Small intestine (tissue), 7 donors: Measurements from ENCODE around the gene AUTS2. TPM values are rescaled to one million over a fixed set of nuclear protein-coding genes. Genes with fewer than 3 reads are reported as not detected.

Source experiments
- DNase-seq, 2 donors: peaks; one replicate each; pipeline versions ENCODE4 v3.0.0 to v3.0.0-alpha.2; 2013
- FAIRE-seq: peaks from 2 replicates; lab custom pipeline; 2012; peaks lifted over from hg19 to GRCh38; lab: Jason Lieb, UNC
- H3K27ac ChIP-seq, 3 donors: one replicate each; pipeline ENCODE4 v1.5.1; 2013; ENCODE audit warnings: low read length in 2 of 3, mild to moderate bottlenecking in 2 of 3, control low read depth in 1 of 3, inconsistent platforms in 1 of 3, low read depth in 1 of 3, moderate library complexity in 1 of 3
- H3K27me3 ChIP-seq, 3 donors: one replicate each; pipeline ENCODE4 v1.6.1; 2013; ENCODE audit warnings: low read length in 3 of 3, inconsistent platforms in 1 of 3; ENCODE audit not compliant: control insufficient read depth in 3 of 3, insufficient read depth in 3 of 3
- H3K36me3 ChIP-seq, 3 donors: one replicate each; pipeline ENCODE4 v1.6.1; 2013; ENCODE audit warnings: low read length in 3 of 3, inconsistent platforms in 1 of 3, low read depth in 1 of 3, mild to moderate bottlenecking in 1 of 3, moderate library complexity in 1 of 3; ENCODE audit not compliant: control insufficient read depth in 3 of 3, insufficient read depth in 2 of 3
- H3K4me1 ChIP-seq, 3 donors: one replicate each; pipeline ENCODE4 v1.6.1; 2013; ENCODE audit warnings: low read length in 2 of 3, inconsistent platforms in 1 of 3, low read depth in 1 of 3, mild to moderate bottlenecking in 1 of 3, moderate library complexity in 1 of 3; ENCODE audit not compliant: control insufficient read depth in 3 of 3, insufficient read depth in 2 of 3
- H3K4me3 ChIP-seq, 3 donors: one replicate each; pipeline ENCODE4 v1.5.1; 2013; ENCODE audit warnings: low read length in 3 of 3, control low read depth in 1 of 3, inconsistent platforms in 1 of 3, low read depth in 1 of 3, mild to moderate bottlenecking in 1 of 3, moderate library complexity in 1 of 3
- H3K9me3 ChIP-seq, 2 donors: one replicate each; pipeline ENCODE4 v1.6.1; 2013; ENCODE audit warnings: low read depth in 1 of 2, low read length in 1 of 2; ENCODE audit not compliant: control insufficient read depth in 2 of 2, insufficient read depth in 1 of 2
- WGBS, 3 donors: extraction: QIAGEN DNeasy Blood & Tissue Kit; methylation state at CpG; one replicate each; pipeline ENCODE4 v1.1.7; 2013; 5-methylcytosine and 5-hydroxymethylcytosine counted together
- polyA plus RNA-seq, 4 donors: library from polyadenylated mRNA; stranded (reverse) in 3 of 4; unstranded in 1 of 4; fragments of 200-250 nt in 3 of 4; fragments of 120-200 nt in 1 of 4; gene quantifications; one replicate each; pipeline versions ENCODE4 v1.2.1 to v1.2.3, GENCODE V29; 2013
- donor health status: healthy with polysubstance abuse.
- donor health status: control.
- donor health status: control.
- donor health status: Bipolar disorder and iron deficiency.
- donor health status: healthy.

AUTS2 gene
- polyA plus RNA-seq, 4 donors, result 4.9 to 43.5 (median 13.6) TPM

- Histone ChIP-seq H3K4me1 (no peaks in the 10 kb centered on the region), H3K4me3 (no peak overlapping the region), H3K27ac (no peak overlapping the region), H3K27me3 (peaks cover 0 to 2% (median 0%) of the 10 kb centered on the region in 3 donors), H3K9me3 (peaks cover 0 to 4% of the 10 kb centered on the region in 2 donors), H3K36me3 (no peaks in the 10 kb centered on the region)
- FAIRE-seq (no peak), DNase-seq (no peak)
- 90 to 97% (median 95%) methylated on average over 1 of the region's 1 CpG for WGBS, 3 donors
Measured at GRCh38 chr7:69693042-69693441, 94.8 kb downstream of the AUTS2 start.

- H3K36me3 ChIP-seq, result no peaks in the 10 kb centered on the region
- no peak overlapping the region for H3K27ac ChIP-seq
- peaks cover 0 to 2% (median 0%) of the 10 kb centered on the region in 3 donors for H3K27me3 ChIP-seq
- FAIRE-seq, result no peak
- WGBS, 3 donors, result 60 to 72% (median 71%) methylated on average over 7 of the region's 7 CpGs
- no peak for DNase-seq
- no peaks in the 10 kb centered on the region for H3K4me1 ChIP-seq
- H3K4me3 ChIP-seq, result no peak overlapping the region
- H3K9me3 ChIP-seq, result peaks cover 0 to under 1% of the 10 kb centered on the region in 2 donors
Measured at GRCh38 chr7:69696054-69696591, 97.8 kb downstream of the AUTS2 start.

GRCh38 chr7:69696686-69697685 is 98.7 kb downstream of the AUTS2 start:
- Histone ChIP-seq H3K27me3 (peaks cover 0 to under 1% (median 0%) of the 10 kb centered on the region in 3 donors), H3K36me3 (no peaks in the 10 kb centered on the region), H3K4me3 (no peak overlapping the region), H3K9me3 (no peaks in the 10 kb centered on the region), H3K27ac (no peak overlapping the region), H3K4me1 (no peaks in the 10 kb centered on the region)
- 64 to 71% (median 70%) methylated on average over 5 of the region's 5 CpGs for WGBS, 3 donors
- no peak for FAIRE-seq
- DNase-seq, result no peak

GRCh38 chr7:69698109-69698825 is 100.0 kb downstream of the AUTS2 start:
- H3K4me1 ChIP-seq, result peaks cover 0 to 1% (median 0%) of the 10 kb centered on the region in 3 donors
- no peak for FAIRE-seq

GRCh38 chr7:69699931-69700330 is 101.7 kb downstream of the AUTS2 start:
- no peaks in the 10 kb centered on the region for H3K9me3 ChIP-seq
- no peak for DNase-seq
- no peak overlapping the region for H3K4me3 ChIP-seq
- no peaks in the 10 kb centered on the region for H3K36me3 ChIP-seq
- no peak overlapping the region for H3K27ac ChIP-seq
- peaks cover 0 to 3% (median 0%) of the 10 kb centered on the region in 3 donors for H3K4me1 ChIP-seq
- 63 to 78% (median 72%) methylated on average over 2 of the region's 2 CpGs for WGBS, 3 donors
- no peaks in the 10 kb centered on the region for H3K27me3 ChIP-seq
- no peak for FAIRE-seq

More at GRCh38 chr7:69698109-69698825, 100.0 kb downstream of the AUTS2 start:
- 75 to 87% (median 85%) methylated on average over 5 of the region's 5 CpGs for WGBS, 3 donors
- Histone ChIP-seq H3K36me3 (no peaks in the 10 kb centered on the region), H3K9me3 (no peaks in the 10 kb centered on the region), H3K4me3 (no peak overlapping the region), H3K27ac (no peak overlapping the region), H3K27me3 (no peaks in the 10 kb centered on the region)
- DNase-seq, result no peak

- no peak for DNase-seq
- Histone ChIP-seq H3K27ac (no peak overlapping the region), H3K4me1 (peaks cover 0 to 3% (median 0%) of the 10 kb centered on the region in 3 donors), H3K9me3 (no peaks in the 10 kb centered on the region), H3K27me3 (no peaks in the 10 kb centered on the region), H3K36me3 (no peaks in the 10 kb centered on the region), H3K4me3 (no peak overlapping the region)
- FAIRE-seq, result peak; percentile 19
- 75 to 88% (median 82%) methylated on average over 3 of the region's 3 CpGs for WGBS, 3 donors
Measured at GRCh38 chr7:69700331-69700730, 102.1 kb downstream of the AUTS2 start.

- DNase-seq (no peak), FAIRE-seq (no peak)
- H3K4me3 ChIP-seq, result no peak overlapping the region
- 89 to 93% (median 93%) methylated on average over 5 of the region's 5 CpGs for WGBS, 3 donors
- H3K36me3 ChIP-seq, result no peaks in the 10 kb centered on the region
- H3K4me1 ChIP-seq, result peaks cover 0 to 3% (median 0%) of the 10 kb centered on the region in 3 donors
- no peaks in the 10 kb centered on the region for H3K27me3 ChIP-seq
- no peak overlapping the region for H3K27ac ChIP-seq
- H3K9me3 ChIP-seq, result no peaks in the 10 kb centered on the region
Measured at GRCh38 chr7:69701288-69701687, 103.0 kb downstream of the AUTS2 start.

- WGBS, 3 donors, result 94 to 96% (median 95%) methylated on average over 1 of the region's 1 CpG
- no peaks in the 10 kb centered on the region for H3K9me3 ChIP-seq
Measured at GRCh38 chr7:69702357-69702756, 104.1 kb downstream of the AUTS2 start.

More at GRCh38 chr7:69702357-69702756, 104.1 kb downstream of the AUTS2 start:
- FAIRE-seq, result no peak
- no peaks in the 10 kb centered on the region for H3K36me3 ChIP-seq
- no peak overlapping the region for H3K4me3 ChIP-seq
- peaks cover 0 to 3% (median 0%) of the 10 kb centered on the region in 3 donors for H3K4me1 ChIP-seq
- no peaks in the 10 kb centered on the region for H3K27me3 ChIP-seq
- H3K27ac ChIP-seq, result no peak overlapping the region
- no peak for DNase-seq
